DMS53 (cell line): ENCODE data around the gene ZMIZ2.
"Not testable (repeated sequence)": the region's sequence is repeated elsewhere in the genome, so short reads cannot be mapped to it uniquely, and the experiment has no call there.

ENCODE experiments used
- DNase-seq: peaks from one replicate; lab custom pipeline; 2025; lab: John Stamatoyannopoulos, UW

The ZMIZ2 gene

GRCh38 chr7:44775383-44776107 is 26.9 kb downstream of the ZMIZ2 start:
- DNase-seq = no peak

GRCh38 chr7:44776211-44776610 is 27.6 kb downstream of the ZMIZ2 start:
- no peak for DNase-seq

- DNase-seq = no peak
These were observed 33.8 kb downstream of the ZMIZ2 start for GRCh38 chr7:44782460-44782859.

- DNase-seq = no peak
These were observed 34.8 kb downstream of the ZMIZ2 start for GRCh38 chr7:44783407-44783806.

- no peak for DNase-seq
These were observed 35.7 kb downstream of the ZMIZ2 start for GRCh38 chr7:44784364-44784763.

- DNase-seq = not testable (repeated sequence)
These were observed 36.6 kb downstream of the ZMIZ2 start for GRCh38 chr7:44785218-44785617.

- DNase-seq = no peak
These were observed 38.4 kb downstream of the ZMIZ2 start for GRCh38 chr7:44787041-44787440.

GRCh38 chr7:44787762-44788161 is 39.1 kb downstream of the ZMIZ2 start:
- DNase-seq = no peak

GRCh38 chr7:44789990-44790389 is 41.3 kb downstream of the ZMIZ2 start:
- no peak for DNase-seq

- no peak for DNase-seq
These were observed 42.9 kb downstream of the ZMIZ2 start for GRCh38 chr7:44791278-44792219.

GRCh38 chr7:44793919-44794318 is 45.3 kb downstream of the ZMIZ2 start:
- DNase-seq = no peak

GRCh38 chr7:44794331-44794730 is 45.7 kb downstream of the ZMIZ2 start:
- no peak for DNase-seq

GRCh38 chr7:44796034-44796503 is 47.4 kb downstream of the ZMIZ2 start:
- DNase-seq = peak; percentile 92

GRCh38 chr7:44796504-44797328 is 48.1 kb downstream of the ZMIZ2 start, which contains the start of gene PPIA:
TSS of gene PPIA (plus strand) at chr7:44796681. CDS start at chr7:44796725, 44 bp downstream.
- peak; percentile 100 for DNase-seq

GRCh38 chr7:44797329-44798258 is 48.9 kb downstream of the ZMIZ2 start:
- DNase-seq = peak; percentile 95

- DNase-seq = no peak
These were observed 50.1 kb downstream of the ZMIZ2 start for GRCh38 chr7:44798649-44799305.

GRCh38 chr7:44799939-44800338 is 51.3 kb downstream of the ZMIZ2 start:
- DNase-seq = no peak

GRCh38 chr7:44801890-44802289 is 53.2 kb downstream of the ZMIZ2 start:
- no peak for DNase-seq

GRCh38 chr7:44802418-44803025 is 53.9 kb downstream of the ZMIZ2 start:
- peak; percentile 27 for DNase-seq
